HG02973 (cell line): ENCODE measurements around the gene ERCC6.

ENCODE experiments used
- ATAC-seq: cut with Tn5 transposase; IDR thresholded peaks from one replicate; pipeline ENCODE4 v1.9.1; 2021; ENCODE audit warnings: moderate library complexity; ENCODE audit not compliant: unreplicated experiment

The ERCC6 gene

DNA sequence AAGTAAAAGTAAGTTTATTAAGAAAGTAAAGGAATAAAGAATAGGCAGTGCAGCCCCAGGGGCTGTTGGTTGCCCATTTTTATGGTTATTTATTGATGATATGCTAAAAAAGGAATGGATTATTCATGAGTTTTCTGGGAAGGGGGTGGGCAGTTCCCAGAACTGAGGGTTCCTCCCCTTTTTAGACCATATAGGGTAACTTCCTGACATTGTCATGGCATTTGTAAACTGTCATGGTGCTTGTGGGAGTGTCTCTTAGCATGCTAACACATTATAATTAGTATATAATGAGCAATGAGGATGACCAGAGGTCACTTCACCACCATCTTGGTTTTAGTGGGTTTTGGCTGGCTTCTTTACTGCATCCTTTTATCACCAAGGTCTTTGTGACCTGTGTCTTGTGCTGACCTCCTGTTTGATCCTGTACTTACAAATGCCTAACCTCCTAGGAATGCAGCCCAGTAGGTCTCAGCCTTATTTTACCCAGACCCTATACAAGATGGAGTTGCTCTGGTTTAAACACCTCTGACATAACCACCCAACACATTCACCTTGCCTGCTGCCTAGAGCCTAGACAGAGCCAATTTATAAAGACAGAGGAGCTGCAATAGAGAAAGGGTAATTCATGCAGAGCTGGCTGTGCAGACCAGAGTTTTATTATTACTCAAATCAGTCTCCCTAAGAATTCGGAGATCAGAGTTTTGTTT, 10.9 kb upstream of the ERCC6 start:
- no peak for ATAC-seq

DNA sequence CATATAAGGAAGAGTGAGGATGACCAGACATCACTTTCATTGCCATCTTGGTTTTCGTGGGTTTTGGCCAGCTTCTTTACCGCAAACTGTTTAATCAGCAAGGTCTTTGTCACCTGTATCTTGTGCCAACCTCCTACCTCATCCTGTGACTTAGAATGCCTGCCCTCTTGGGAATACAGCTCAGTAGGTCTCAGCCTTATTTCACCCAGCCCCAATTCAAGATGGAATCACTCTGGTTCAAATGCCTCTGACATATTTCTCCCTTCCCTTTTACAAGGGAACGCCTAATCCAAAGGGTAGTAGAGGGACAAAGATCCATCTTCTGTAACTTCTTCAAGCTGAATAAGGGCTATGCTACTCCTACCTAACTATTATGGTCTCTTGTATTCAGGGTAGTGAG, 4.7 kb upstream of the ERCC6 start:
- ATAC-seq = no peak

DNA sequence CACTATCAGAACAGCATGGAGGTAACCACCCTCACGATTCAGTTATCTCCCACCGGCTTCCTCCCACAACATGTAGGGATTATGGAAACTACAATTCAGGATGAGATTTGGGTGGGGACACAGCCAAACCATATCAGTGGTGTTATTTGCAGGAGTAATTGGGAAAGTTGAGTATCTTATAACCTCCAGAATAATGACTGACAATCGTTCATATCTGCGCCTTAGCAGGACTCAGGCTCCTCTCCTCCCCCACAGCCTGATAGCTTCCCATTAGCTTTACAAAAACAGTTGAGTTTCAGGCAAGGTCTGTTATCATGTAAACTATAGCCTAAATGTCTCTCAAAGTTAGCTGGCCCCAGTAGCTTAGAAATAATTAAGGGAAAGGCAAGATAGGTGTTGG, 3.4 kb upstream of the ERCC6 start:
- ATAC-seq = no peak

DNA sequence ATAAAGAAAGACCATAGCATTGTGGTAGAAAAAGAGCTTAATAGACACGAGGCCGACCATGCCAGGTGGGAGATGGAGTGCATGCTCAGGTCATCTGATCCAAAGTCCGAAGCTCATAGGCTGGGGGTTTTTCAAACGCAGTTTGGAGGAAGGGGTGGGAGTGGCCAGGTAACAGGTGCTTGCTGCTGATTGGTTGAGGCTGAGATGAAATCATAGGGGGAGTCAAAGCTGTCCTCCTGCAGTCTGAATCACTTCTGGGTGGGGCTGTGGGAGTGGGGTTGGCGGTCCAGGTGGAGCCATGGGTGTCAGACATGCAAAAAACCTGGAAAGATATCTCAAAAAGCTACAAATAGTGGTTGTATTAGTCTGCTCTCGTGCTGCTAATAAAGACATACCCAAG, 2.8 kb upstream of the ERCC6 start:
- no peak for ATAC-seq

DNA sequence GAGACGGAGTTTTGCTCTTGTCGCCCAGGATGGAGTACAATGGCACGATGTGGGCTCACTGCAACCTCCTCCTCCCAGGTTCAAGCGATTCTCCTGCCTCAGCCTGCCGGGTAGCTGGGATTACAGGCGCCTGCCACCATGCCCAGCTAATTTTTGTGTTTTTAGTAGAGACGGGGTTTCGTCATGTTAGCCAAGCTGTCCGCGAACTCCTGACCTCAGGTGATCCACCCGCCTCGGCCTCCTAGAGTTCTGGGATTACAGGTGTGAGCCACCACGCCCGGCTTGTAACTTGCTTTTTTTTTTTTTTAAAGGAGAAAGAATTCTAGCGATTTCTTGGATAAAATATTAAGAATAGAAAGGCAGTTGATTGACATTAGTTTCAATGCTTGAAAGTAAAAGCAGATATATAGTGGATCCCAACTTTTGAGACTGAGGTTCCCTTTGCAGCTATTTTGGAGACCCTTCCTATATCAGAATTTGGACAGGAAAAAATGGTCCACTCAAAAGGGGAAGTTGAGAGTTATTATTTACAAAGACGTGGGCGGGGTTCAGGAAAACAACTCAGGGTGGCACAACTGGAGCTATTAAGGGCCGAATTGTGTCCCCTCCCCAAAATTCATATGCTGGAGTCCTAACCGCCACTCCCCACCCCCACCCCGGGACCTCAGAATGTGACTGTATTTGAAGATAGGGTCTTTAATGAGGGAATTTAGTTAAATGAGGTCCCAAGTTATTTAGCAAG, 1.3 kb upstream of the ERCC6 start:
- no peak for ATAC-seq

DNA sequence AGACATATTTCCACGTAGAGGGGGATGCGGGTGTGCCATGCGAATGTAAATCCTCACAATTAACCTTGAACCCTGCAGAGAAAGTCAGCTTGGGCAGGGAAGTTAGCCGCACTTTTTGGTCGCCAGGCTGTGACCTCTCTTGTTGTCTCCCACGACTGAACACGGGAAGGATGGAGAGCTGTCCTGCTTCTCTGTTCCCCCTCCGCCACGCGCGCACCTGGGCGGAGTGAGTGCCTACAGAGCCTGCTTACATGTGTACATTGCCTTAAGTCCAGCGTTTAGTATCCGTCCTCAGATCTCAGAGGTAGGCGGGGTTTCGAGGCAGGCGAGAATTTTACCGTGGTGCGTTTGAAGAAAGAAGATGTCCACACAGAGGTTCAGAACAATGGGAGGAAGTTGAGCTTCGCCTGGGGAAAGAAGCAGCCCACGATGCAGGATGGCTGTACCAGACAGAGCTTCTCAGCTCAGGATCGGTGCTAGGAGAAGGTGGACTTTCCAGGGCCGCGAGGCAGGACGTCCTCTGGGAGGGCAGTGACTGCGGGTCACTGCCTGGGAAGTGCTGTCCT, 482 bp upstream of the ERCC6 start:
- ATAC-seq = peak; percentile 1

DNA sequence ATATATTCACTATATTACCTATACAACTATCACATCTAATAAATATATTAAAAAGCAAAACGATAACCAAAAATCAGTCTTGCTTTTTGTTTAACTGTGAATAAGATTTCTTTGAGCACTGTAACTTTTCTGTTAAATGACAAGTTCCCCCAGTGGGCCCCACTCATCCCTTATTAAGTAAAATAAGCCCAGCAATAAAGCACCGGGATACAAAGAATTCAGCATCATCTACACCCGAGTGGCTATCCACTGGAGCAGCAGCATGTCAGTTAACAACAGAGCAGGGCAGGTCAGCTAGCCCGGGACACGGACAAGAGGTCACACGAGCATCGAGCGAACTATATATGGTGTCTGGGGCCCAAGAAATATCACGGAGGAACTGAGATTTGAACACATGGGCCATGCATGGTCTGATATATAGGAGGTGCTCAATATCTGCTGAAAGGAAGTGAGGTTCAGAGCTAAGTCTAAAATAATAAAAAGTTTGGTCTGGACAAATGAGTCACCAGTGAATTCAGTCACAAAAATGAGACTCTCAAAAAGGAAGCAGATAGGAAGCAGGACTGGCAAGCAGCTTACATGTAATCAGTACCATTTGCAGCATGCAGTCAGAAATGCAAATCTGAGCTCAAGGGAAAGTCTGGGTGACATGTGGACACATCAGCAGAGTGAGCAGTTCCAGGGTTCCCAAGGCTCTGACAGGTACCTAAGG, 4.1 kb downstream of the ERCC6 start:
- ATAC-seq = peak; percentile 58

DNA sequence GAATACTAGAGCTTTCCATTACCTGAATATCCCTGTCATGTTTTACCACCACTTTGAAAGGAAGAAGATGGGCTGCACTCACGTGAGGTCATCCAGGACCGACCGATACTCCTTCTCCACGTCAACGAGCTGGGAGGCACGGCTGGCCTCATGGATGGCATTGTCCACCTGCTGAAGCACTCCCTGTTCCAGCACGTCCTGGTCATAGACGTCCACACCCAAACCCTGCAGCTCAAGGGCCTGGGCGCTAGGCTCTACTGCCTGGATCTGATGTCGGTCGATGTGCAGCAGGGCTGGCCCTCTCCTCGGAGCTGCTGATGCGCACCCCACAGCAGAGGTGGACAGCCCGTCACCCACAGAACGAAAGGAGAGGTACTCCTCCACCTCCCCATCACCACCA, 6.5 kb downstream of the ERCC6 start:
- no peak for ATAC-seq

DNA sequence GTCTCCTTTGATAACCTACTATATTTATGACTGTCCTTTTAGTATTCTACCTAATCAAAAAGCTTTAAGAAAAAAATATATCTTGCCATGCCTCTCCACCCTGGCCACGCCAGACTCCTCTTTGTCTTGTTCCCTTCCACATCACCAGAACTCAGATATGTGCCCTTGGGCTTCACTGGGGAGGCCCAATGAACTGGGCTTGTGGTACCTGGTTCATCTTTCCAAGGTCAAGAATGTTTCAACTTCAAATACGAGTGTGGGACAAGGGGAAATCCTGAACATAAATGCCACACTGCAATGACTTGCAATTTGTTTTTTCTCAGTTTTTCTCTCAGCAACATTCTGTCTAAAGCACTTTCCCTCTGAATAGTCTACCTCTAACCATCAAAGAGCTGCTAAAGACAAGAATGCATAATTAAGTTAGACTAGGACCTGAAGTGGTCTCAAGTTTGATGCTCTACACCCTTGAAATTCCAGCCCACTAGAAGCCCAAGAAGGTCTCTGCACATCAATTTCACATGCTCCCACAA, 9.9 kb downstream of the ERCC6 start:
- ATAC-seq = no peak

DNA sequence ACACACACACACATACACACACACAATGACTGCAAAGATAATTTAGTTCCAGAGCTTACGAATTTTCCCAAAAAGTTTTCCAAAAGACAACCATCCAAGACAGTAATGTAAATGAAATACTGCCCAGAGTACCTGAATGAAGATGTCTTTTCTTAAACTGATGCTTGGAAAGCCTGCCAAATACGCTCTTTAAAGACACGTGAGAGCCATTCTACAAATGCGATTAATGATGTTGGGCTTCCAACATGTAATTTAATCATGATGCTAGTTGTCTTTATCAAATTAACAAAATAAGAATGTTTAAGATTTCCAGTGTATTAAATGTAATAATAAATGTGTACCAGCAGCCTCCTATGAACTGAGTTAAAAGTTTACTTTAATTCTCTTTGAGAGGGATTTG, 11.1 kb downstream of the ERCC6 start:
- ATAC-seq = no peak

DNA sequence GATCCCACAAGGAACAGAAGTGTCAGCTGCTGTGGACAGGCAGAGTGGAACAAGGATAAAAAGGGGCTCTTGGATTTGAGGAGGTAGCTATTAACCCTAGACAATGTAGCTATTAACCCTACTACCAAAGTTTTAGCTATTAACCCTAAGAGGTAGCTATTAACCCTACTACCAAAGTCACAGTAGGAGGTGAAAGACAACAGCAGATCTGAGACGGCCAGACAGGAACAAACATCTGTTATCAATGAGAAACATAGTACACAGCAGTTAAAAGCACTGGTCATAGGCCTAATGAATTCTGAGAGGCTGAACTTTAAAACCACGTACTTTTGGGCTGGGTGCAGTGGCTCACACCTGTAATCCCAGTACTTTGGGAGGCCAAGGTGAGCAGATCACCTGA, 11.9 kb downstream of the ERCC6 start:
- no peak for ATAC-seq

DNA sequence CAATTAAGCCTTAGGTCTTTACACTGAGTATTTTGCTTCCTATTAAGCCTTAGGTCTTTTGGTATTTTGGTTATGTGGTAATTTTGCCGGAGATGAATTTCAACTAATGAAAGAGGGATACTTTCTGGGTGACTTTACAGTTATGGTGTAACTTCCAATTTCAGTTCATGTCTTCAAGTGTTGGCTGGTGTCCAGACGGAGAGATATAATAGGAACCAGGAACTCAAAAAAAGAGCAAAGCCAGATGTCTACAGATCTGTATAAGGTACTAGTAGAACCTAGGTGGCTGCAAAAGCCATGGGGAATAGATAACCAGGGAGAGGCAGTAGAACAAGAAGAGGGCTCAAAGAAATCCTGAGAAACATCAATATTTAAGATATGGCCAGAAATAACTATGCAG, 12.3 kb downstream of the ERCC6 start:
- no peak for ATAC-seq

DNA sequence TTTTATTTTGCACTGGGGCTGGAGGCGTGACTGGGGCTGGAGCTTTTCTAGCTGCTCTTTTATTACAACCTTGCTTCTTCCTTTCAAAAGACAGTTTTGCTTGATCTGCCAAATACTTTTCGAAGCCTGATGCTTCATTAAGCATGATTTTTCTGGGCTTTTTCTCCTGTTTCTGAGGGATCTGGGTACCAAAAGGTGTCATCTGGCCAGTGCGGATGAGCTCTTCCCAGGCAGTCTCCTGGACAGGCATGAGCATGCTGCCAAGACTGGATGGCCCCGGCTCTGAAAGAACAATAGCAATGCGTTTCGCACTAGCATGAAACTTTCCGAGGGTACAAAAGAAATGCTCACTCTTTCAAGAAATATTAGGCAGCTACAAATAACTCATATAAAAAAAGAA, 14.4 kb downstream of the ERCC6 start:
- ATAC-seq = no peak

DNA sequence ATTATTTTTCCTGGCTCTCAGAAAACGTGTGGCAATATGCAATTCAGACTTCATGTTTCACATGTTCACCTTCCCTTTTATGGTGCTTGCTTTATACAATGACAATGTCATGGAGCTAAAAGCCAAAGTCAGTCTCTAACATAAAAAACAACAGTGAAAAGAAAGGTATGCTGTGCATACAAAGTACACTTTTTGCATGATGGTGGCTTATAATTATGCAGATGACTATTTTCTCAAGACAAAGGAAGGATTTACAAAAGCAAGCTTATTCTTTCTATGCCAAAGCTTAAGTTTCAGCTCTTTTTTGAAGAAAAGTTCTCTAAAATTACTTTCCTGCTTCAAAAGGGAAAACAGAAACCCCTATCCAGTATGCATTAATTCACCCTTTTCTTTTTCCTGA, 15.6 kb downstream of the ERCC6 start:
- ATAC-seq = no peak

DNA sequence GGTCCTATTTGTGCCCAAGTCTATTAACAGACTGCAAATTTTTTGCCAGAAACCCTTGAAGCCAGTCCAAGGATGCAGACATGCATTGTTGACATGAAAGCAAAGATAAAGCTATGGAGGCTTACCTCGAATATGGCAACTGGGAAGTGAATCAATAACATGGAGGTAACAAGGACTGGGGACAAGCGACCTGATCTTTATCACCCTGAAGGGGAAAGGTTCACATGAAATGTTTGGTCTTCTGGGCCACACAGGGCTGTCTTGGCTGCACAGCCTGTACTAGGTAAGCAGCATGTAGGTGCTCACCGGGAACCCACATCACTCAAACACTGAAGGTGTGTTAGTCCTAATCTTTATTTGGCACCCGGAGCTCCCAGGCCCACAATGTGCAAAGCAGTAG, 17.9 kb downstream of the ERCC6 start:
- ATAC-seq = no peak

DNA sequence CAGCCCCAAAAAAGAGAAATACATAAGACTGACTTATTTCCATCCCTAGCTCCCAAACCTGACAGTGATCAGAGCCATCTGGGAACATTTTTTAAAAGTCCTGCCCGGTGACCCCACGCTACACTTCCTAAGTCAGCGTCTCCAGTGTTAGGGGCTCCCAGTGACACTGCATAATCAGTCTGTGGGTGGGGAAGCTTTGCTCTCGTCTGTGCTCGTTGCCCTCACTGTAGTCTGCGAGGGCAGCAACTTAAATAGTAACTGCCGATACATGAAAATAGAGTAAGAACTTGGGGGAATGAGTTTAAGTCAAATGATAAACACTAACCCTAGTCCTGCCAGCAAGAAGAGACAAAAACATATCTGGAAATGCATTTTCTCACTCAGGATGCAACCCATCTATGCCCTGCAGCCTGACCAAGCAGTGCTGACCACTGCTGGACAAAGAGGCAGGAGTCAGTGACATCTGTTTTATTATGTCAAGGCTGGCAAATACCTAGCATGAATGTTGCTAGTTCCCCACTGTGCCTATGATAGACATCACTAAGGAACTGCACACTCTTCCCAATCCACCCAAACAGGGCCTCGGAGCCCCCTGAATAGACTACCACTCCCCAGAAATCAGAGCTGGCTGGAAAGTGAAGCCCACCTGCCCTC, 18.7 kb downstream of the ERCC6 start:
- ATAC-seq = no peak

DNA sequence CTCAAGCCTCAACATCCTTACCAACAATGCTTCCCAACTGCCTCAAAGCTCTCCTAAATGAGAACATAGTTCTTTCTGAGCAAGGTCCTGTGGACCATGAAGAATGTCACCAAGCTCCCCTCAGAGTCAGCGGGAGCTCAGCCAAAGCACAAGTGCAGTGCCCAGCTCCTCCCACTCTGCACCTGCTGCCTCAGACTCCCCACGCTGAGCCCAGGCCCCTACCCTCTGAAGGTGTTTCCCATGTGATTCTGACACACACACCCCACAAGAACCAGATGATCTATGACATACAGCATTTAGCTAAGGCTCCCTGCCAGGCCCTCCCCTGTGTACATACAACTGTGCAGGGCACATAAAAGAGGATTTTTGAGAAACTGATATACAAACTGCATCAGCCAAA, 19.2 kb downstream of the ERCC6 start:
- ATAC-seq = no peak

DNA sequence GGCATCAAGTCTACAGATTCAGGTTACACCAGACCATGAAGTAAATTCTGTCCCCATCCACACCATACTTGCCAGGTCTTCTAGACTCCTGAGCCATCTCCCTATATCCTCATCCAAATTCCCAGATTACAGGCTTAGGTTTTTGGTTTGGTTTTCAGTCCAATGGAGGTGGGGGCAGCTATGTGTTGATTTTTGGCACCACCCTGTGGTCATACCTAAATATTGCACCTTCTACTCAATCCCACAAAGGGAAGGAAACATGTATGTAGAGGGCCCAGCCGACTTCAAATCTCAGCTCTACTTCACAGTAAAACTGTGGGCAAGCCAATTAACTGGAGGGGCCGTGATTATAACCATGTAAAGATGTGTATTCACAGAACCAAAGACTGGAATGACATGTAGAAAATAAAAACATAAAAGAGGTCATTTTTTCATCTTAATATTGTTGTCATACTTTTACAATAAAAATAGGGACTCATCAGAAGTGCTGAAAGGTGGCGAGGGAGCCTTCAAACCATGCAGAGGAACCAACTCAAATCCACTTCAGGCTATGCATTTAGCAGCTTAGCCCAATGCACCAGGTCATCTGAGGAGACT, 19.8 kb downstream of the ERCC6 start:
- ATAC-seq = no peak

DNA sequence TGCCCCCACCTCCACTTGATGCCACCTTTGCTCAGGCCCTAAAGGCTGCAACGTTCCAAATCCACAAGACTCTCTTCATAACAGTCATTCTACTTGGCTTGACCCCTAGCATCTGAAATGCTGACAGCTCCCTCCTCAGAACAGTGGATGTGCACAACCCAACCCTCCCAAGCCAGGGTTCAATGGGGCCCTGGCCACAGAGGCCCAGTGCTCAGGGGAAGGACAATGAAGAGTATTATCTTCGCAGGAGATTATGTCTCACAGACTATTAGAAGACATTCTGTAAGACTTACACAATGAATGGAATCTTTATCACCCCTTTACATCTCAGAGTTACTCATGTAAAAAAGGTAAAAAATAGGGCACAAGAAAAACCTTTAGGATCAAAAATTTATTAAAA, 20.4 kb downstream of the ERCC6 start:
- ATAC-seq = no peak

DNA sequence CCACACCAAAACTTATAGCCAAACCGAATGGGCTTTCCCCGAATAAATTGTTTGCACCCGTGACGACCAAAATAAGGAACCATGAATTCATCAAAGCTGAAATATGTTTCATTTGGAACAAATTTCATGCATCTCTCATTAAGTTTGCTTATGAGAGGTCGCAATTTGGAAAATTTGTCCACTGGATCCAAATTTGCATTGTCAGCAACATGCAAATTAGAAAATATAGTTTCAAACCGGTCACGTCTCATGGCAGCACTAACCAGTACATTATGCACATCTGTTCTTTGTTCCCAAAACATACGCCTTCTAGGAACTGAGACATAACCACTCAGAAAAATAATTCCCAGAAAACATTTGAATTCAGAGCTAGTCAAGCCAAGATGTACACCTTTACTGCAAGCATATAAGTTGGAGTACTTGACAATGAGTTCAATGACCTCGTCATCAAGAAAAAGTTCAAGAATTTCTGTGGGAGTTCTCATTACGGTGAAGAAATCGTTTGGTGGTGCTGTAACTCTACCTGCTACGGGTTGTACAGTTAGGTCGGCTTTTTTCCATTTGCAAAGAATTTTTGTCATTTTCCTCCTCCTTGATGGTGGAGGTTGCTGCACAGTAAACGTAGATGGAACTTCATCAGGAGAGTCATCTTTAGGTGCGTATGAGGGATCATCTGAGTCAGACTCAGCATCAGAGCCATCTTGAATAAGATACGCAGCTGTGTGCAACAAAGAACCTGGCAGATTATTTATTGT, 22.5 kb downstream of the ERCC6 start:
- ATAC-seq = no peak
